Smooth muscle cell (in vitro differentiated cells): Measurements from ENCODE around the gene PEX5L. TPM values are rescaled to one million over a fixed set of nuclear protein-coding genes. Genes with fewer than 3 reads are reported as not detected.

Source experiments
- DNase-seq: peaks from one replicate; lab custom pipeline; 2025; ENCODE audit not compliant: unreplicated experiment; lab: John Stamatoyannopoulos, UW
- H2AFZ ChIP-seq: fragments of 200-600 bp; sonication (generic); 2 replicates; pipeline ENCODE4 v1.6.0; 2016; ENCODE audit warnings: antibody characterized with exemption, low read depth, mild to moderate bottlenecking
- H3F3A ChIP-seq: fragments of 200-600 bp; sonication (generic); 2 replicates; pipeline ENCODE4 v1.6.0; 2017; ENCODE audit warnings: antibody characterized with exemption, low read depth
- H3K27ac ChIP-seq: fragments of 200-600 bp; sonication (generic); 2 replicates; pipeline ENCODE4 v1.5.1; 2016; ENCODE audit warnings: low read depth, mild to moderate bottlenecking
- H3K27me3 ChIP-seq: fragments of 200-600 bp; sonication (generic); 2 replicates; pipeline ENCODE4 v1.6.1; 2016; ENCODE audit warnings: low read depth, mild to moderate bottlenecking
- H3K36me3 ChIP-seq: fragments of 200-600 bp; sonication (generic); 2 replicates; pipeline ENCODE4 v1.5.1; 2016; ENCODE audit warnings: low read depth
- H3K4me1 ChIP-seq: fragments of 200-600 bp; sonication (generic); 2 replicates; pipeline ENCODE4 v1.5.1; 2016; ENCODE audit warnings: low read depth
- H3K4me2 ChIP-seq: fragments of 200-600 bp; sonication (generic); 2 replicates; pipeline ENCODE4 v1.6.0; 2016; ENCODE audit warnings: mild to moderate bottlenecking
- H3K4me3 ChIP-seq: fragments of 200-600 bp; sonication (generic); 2 replicates; pipeline ENCODE4 v1.5.1; 2016; ENCODE audit warnings: mild to moderate bottlenecking
- H3K79me2 ChIP-seq: fragments of 200-600 bp; sonication (generic); 2 replicates; pipeline ENCODE4 v1.6.0; 2016; ENCODE audit warnings: low read depth, mild to moderate bottlenecking
- H3K9ac ChIP-seq: fragments of 200-600 bp; sonication (generic); 2 replicates; pipeline ENCODE4 v1.6.0; 2016; ENCODE audit warnings: low read depth
- H3K9me3 ChIP-seq: fragments of 200-600 bp; sonication (generic); replicated peaks from 2 replicates; pipeline ENCODE4 v1.5.1; 2016; ENCODE audit warnings: low read depth
- H4K20me1 ChIP-seq: fragments of 200-600 bp; sonication (generic); 2 replicates; pipeline ENCODE4 v1.6.0; 2016; ENCODE audit warnings: low read depth
- whole genome bisulfite sequencing: methylation state at CpG from one replicate; pipeline ENCODE4 v1.1.7; 2016; ENCODE audit warnings: low lambda C conversion rate; 5-methylcytosine and 5-hydroxymethylcytosine counted together
- polyA plus RNA-seq: library from polyadenylated mRNA; unstranded; fragments of >200 nt; fragmentation: Nextera tagmentation; extraction: Ambion mirVana; gene quantifications from 2 replicates; pipeline ENCODE4 v1.2.1, GENCODE V29; 2016
- total RNA-seq: library from RNA; depleted of rRNA; stranded (reverse); fragments of >200 nt; gene quantifications from 2 replicates; pipeline ENCODE4 v1.2.3, GENCODE V29; 2014
- TF ChIP-seq, protein P1 (sequence below): fragments of 200-600 bp; sonication (generic); IDR thresholded peaks from 2 replicates; pipeline ENCODE4 v1.5.1; 2017; ENCODE audit warnings: borderline replicate concordance, mild to moderate bottlenecking, antibody characterized with exemption; ENCODE audit not compliant: insufficient read depth, poor library complexity, severe bottlenecking

The PEX5L gene
- total and polyA plus RNA-seq, 2 experiments from 2014 or later = not detected

DNA sequence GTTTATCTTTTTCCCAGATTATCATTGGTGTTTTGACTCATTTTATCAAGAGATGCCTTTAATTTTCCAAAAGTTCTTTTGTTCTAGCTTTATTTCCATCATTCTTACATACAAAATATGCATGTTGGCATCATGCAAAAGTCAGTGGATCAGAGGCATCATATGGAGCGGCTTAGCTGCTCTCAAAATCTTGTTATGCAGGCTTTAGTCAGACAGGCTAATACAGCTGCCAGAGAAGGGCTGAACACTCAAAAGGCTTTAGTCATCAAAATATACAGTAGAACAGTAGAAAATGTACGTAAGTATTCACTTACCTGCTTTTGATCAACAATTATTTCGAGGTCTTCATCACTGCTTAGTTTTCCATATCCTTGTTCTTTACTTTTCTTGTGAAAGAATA is 65.5 kb downstream of the PEX5L start:
- Histone ChIP-seq H3K9ac (no peak overlapping the region), H2AFZ (no peak overlapping the region), H3F3A (peaks cover 3% of the 10 kb centered on the region), H3K27me3 (no peaks in the 10 kb centered on the region), H3K4me1 (peaks cover 16% of the 10 kb centered on the region), H3K36me3 (no peaks in the 10 kb centered on the region), H4K20me1 (no peaks in the 10 kb centered on the region), H3K9me3 (no peaks in the 10 kb centered on the region), H3K4me2 (no peak overlapping the region), H3K79me2 (no peaks in the 10 kb centered on the region), H3K27ac (no peak overlapping the region), H3K4me3 (no peak overlapping the region)
- no peak for DNase-seq
- TF ChIP-seq, protein P1, sequence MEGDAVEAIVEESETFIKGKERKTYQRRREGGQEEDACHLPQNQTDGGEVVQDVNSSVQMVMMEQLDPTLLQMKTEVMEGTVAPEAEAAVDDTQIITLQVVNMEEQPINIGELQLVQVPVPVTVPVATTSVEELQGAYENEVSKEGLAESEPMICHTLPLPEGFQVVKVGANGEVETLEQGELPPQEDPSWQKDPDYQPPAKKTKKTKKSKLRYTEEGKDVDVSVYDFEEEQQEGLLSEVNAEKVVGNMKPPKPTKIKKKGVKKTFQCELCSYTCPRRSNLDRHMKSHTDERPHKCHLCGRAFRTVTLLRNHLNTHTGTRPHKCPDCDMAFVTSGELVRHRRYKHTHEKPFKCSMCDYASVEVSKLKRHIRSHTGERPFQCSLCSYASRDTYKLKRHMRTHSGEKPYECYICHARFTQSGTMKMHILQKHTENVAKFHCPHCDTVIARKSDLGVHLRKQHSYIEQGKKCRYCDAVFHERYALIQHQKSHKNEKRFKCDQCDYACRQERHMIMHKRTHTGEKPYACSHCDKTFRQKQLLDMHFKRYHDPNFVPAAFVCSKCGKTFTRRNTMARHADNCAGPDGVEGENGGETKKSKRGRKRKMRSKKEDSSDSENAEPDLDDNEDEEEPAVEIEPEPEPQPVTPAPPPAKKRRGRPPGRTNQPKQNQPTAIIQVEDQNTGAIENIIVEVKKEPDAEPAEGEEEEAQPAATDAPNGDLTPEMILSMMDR = no peak
- WGBS = 73% methylated on average over 3 of the region's 3 CpGs

DNA sequence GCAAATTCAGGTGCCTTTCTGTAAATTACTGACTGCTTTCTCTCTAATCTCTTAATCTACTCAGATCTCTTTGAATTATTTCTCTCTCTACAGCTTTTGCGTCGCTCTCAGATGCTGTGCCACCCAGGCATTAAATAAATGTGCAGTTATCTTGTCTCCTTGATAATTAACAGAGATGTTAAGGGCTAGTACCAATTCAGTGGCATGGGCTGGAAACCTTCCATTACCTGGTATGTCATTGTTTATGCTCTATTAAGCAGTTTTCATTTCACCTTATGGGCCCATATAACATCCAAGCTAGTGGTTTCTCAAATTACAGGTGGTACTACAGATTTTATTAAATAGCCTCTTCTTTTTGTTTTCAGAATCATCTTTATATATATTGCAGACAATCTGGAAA is 66.0 kb downstream of the PEX5L start:
- Histone ChIP-seq H2AFZ (no peak overlapping the region), H4K20me1 (no peaks in the 10 kb centered on the region), H3K4me3 (no peak overlapping the region), H3K27ac (no peak overlapping the region), H3K36me3 (no peaks in the 10 kb centered on the region), H3K9ac (no peak overlapping the region), H3K9me3 (no peaks in the 10 kb centered on the region), H3K4me1 (peaks cover 16% of the 10 kb centered on the region), H3F3A (peaks cover 3% of the 10 kb centered on the region), H3K27me3 (no peaks in the 10 kb centered on the region), H3K79me2 (no peaks in the 10 kb centered on the region), H3K4me2 (no peak overlapping the region)
- TF ChIP-seq, protein P1 = no peak
- 89% methylated on average over 2 of the region's 2 CpGs for WGBS
- no peak for DNase-seq

DNA sequence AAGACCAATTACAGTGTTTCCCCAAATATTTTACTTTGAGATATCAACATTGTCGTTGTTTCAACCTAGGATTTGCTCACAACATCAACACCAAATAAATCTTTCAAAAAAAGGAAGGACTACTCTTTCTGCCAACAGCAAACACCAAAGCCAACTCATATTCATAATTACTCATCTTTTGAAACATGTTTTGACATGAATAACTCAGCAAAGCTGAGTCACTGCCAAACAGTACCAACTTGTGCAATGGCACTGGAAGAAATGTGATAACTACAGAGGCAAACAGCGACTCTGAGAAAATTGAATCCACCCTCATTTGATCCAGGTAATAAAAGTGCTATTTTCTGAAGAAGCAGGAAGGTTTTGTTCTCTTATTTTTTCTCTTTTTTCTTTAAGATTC is 67.2 kb downstream of the PEX5L start:
- H3K4me3 ChIP-seq = no peak overlapping the region
- H3K27me3 ChIP-seq = no peaks in the 10 kb centered on the region
- H3K4me2 ChIP-seq = no peak overlapping the region
- H3K4me1 ChIP-seq = peaks cover 16% of the 10 kb centered on the region
- no peak overlapping the region for H3K9ac ChIP-seq
- no peak overlapping the region for H3K27ac ChIP-seq
- DNase-seq = no peak
- TF ChIP-seq, protein P1 = no peak
- no peaks in the 10 kb centered on the region for H4K20me1 ChIP-seq
- no peak overlapping the region for H2AFZ ChIP-seq
- 73% methylated on average over 2 of the region's 2 CpGs for WGBS
- H3K79me2 ChIP-seq = no peaks in the 10 kb centered on the region
- H3F3A ChIP-seq = peaks cover 3% of the 10 kb centered on the region
- no peaks in the 10 kb centered on the region for H3K36me3 ChIP-seq
- no peaks in the 10 kb centered on the region for H3K9me3 ChIP-seq

DNA sequence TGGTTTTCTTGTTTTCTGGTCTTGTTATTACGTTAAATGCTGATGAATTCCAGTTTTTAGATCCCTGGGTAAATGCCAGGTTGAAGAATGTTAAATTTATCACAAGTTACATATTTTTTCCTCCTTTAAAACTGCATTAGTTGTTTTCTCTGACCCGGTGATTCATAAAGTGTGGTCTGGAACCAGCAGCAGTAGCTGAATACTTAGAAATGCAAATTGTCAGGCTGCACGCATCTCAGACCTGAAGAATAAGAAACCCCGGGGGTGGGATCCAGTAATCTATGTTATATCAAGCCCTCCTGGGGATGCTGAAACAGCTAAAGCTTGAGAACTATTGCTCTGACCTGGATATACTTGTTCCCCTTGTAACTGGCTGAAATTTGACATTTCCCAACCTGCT is 69.1 kb downstream of the PEX5L start:
- Histone ChIP-seq H3K36me3 (no peaks in the 10 kb centered on the region), H3K4me1 (no peaks in the 10 kb centered on the region), H3K79me2 (no peaks in the 10 kb centered on the region), H3K4me2 (peak overlapping the region; percentile 2), H2AFZ (no peak overlapping the region), H3K4me3 (no peak overlapping the region), H4K20me1 (no peaks in the 10 kb centered on the region), H3K9ac (no peak overlapping the region), H3F3A (no peaks in the 10 kb centered on the region), H3K27ac (no peak overlapping the region), H3K9me3 (no peaks in the 10 kb centered on the region), H3K27me3 (no peaks in the 10 kb centered on the region)
- no peak for DNase-seq
- 39% methylated on average over 4 of the region's 4 CpGs for WGBS
- TF ChIP-seq, protein P1 = no peak
